ENCODE results near the gene TMEM132C. TPM values are rescaled to one million over a fixed set of nuclear protein-coding genes. Genes with fewer than 3 reads are reported as not detected.
A peak's percentile ranks its signal among the peaks of the same experiment; 100 is the strongest.

The TMEM132C gene
- total and polyA plus RNA-seq, 2 of the 8 experiments (the other 6 are each of a cell fraction or from before 2014, with no cell fraction given): 0.23 to 0.76 TPM

DNA sequence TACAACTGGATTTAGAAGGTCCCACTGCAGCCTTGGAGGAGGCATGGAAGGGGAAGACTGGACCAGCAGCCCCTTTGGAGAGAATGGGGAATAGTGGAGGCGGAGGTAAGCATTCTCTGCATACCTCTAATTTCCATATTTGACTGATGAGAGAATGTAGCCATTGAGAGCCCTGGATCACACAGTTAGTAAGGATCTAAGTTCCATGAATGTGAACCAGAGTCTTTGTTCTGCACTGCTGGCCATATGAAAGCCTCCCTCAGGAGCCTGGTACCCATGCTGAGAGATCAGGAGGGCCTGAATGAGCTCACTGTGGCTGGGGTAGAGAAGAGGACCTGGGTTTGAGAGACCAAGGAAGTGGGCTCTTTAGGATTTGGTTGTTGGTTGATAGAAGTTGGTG lies 192.1 kb downstream of the TMEM132C start:
- H3K14ac ChIP-seq (ENCODE audit: insufficient read length): no peak overlapping the region
- H4K5ac ChIP-seq (ENCODE audit: insufficient read length, low read depth, low read length): no peak overlapping the region
- H3K4me1 ChIP-seq (replicated peaks in 1 of 4; ENCODE audit: control insufficient read depth in 3 of 4, insufficient read depth in 4 of 4, low read length in 3 of 4): peaks cover 4 to 8% (median 6%) of the 10 kb centered on the region in 4 experiments; a peak in 6 of 7 replicates
- H2AK5ac ChIP-seq (ENCODE audit: low read depth, low read length): no peak overlapping the region
- H4K8ac ChIP-seq (ENCODE audit: extremely low read depth, insufficient read depth, low read length): no peak overlapping the region
- H2BK5ac ChIP-seq (ENCODE audit: low read depth, low read length): 0 out of 2 replicates have a peak overlapping the region, but pooled peaks have one; percentile 44
- H4K20me1 ChIP-seq (replicated peaks in 1 of 2; ENCODE audit: control insufficient read depth in 1 of 2, insufficient read depth in 2 of 2, low read length in 2 of 2): no peaks in the 10 kb centered on the region
- no peak overlapping the region for H2BK15ac ChIP-seq (ENCODE audit: low read length)
- H3K4me3 ChIP-seq (ENCODE audit: extremely low read depth in 1 of 4, insufficient read depth in 2 of 4, low read depth in 3 of 4, low read length in 4 of 4): peak overlapping the region in 1 of 4 experiments; percentile 25; a peak in 1 of 8 replicates
- no peaks in the 10 kb centered on the region for H3K79me2 ChIP-seq (ENCODE audit: control insufficient read depth in 1 of 2, insufficient read depth in 2 of 2, low read length in 2 of 2)
- 53% methylated on average over 1 of the region's 1 CpG; no CpG with 5 or more reads in 1 of the 2 experiments for WGBS, 2 experiments (ENCODE audit: extremely low coverage in 1 of 2, insufficient coverage in 1 of 2, insufficient read length in 1 of 2, insufficient replicate concordance in 2 of 2, low coverage in 1 of 2, low lambda C conversion rate in 2 of 2, missing lambda C conversion rate in 1 of 2)
- peaks cover 0 to 2% of the 10 kb centered on the region in 2 experiments; a peak in 2 of 4 replicates for H3K9me3 ChIP-seq (ENCODE audit: insufficient read depth in 2 of 2, low read depth in 1 of 2, low read length in 1 of 2)
- H2BK20ac ChIP-seq (ENCODE audit: low read length): no peak overlapping the region
- H3K18ac ChIP-seq (ENCODE audit: extremely low read depth, low read length): no peak overlapping the region
- H3K79me1 ChIP-seq (ENCODE audit: low read depth, low read length): no peaks in the 10 kb centered on the region
- peak; percentile 97 for FAIRE-seq
- H3K23ac ChIP-seq (ENCODE audit: insufficient read length): no peak overlapping the region
- no peak overlapping the region for H3K4ac ChIP-seq (replicated peaks; ENCODE audit: insufficient read length, low read depth, low read length)
- peak overlapping the region; percentile 68; the same call in 1 of the 2 replicates for H2BK12ac ChIP-seq (ENCODE audit: low read depth, low read length)
- no peak overlapping the region for H2BK120ac ChIP-seq (replicated peaks; ENCODE audit: low read depth, low read length)
- no peaks in the 10 kb centered on the region for H3K23me2 ChIP-seq (ENCODE audit: low read depth, low read length)
- POLR2A ChIA-PET (ENCODE audit: partially characterized antibody): no interaction called here
- no peak overlapping the region for H3K9ac ChIP-seq (replicated peaks in 1 of 4; ENCODE audit: extremely low read depth in 1 of 4, low read depth in 3 of 4, low read length in 3 of 4)
- no peaks in the 10 kb centered on the region; a peak in 4 of 7 replicates for H3K27me3 ChIP-seq (replicated peaks in 1 of 4; ENCODE audit: control insufficient read depth in 3 of 4, extremely low read depth in 1 of 4, insufficient read depth in 3 of 4, low read length in 3 of 4)
- CTCF ChIA-PET (ENCODE audit: partially characterized antibody): interaction anchor here (0.7 to 1.5 kb wide), 2 partner anchors 30 to 736 kb away, joined by 3 read pairs; no protein-coding TSS in a partner anchor
- H3K27ac ChIP-seq (ENCODE audit: low read depth, low read length): no peak overlapping the region
- H2AFZ ChIP-seq (ENCODE audit: low read length): no peak overlapping the region
- no peak overlapping the region for H4K91ac ChIP-seq (replicated peaks; ENCODE audit: insufficient read length, low read length)
- peak overlapping the region; percentile 52 to 56 for H3K4me2 ChIP-seq (ENCODE audit: insufficient read depth in 1 of 2, low read depth in 2 of 2, low read length in 2 of 2)
- no peaks in the 10 kb centered on the region for H3K36me3 ChIP-seq (ENCODE audit: control insufficient read depth in 2 of 4, insufficient read depth in 4 of 4, low read length in 3 of 4)
- H3K56ac ChIP-seq (replicated peaks; ENCODE audit: insufficient read length, low read depth, low read length): no peak overlapping the region
- DNase-seq (ENCODE audit: low read depth in 1 of 2, low spot score in 2 of 2): peak in 1 of 2 experiments; percentile 36
- TF ChIP-seq KDM1A (IDR thresholded peaks at IDR 0.05; ENCODE audit: borderline replicate concordance, low read length) (no peak), SP2 (IDR thresholded peaks at IDR 0.05; ENCODE audit: low read length) (no peak), RFX5 (IDR thresholded peaks at IDR 0.05; ENCODE audit: borderline replicate concordance, low read depth, low read length) (no peak), BCL11A (IDR thresholded peaks at IDR 0.05; ENCODE audit: low read depth in 2 of 2, low read length in 2 of 2) (no peak), KDM5A (IDR thresholded peaks at IDR 0.05; ENCODE audit: low read length) (no peak), SAP30 (IDR thresholded peaks at IDR 0.05; ENCODE audit: insufficient read depth, insufficient replicate concordance, low read length) (no peak), ASH2L (IDR thresholded peaks at IDR 0.05; ENCODE audit: low read length) (no peak)
